GM19438 (cell line): ENCODE measurements around the gene OR4K1.
"Not testable (repeated sequence)": the region's sequence is repeated elsewhere in the genome, so short reads cannot be mapped to it uniquely, and the experiment has no call there.

Source experiments
- ATAC-seq: cut with Tn5 transposase; IDR thresholded peaks from one replicate; pipeline ENCODE4 v1.9.1; 2021; ENCODE audit warnings: low read depth; ENCODE audit not compliant: unreplicated experiment

The OR4K1 gene

DNA sequence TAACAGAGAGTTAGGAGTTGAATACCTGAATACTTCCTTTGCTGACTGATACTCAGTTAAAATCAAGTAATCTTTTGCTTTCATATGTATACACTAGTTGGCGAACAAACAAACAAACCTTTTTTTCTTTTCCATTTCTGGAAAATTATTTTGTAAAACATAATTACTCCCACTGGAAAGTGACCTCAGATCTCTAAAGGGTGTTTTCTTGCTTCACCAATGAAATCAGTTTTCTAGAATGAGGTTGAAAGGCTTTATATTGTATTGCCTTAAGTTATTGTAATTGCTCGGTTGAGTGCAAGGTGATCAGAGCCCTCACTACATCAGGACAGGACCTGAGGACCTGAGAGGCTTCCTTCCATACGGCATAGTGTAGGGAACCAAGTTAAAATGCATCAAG is at the start of gene OR4K1:
TSS of gene OR4K1 (plus strand) at position 301 of the 400 bp plus-strand sequence. CDS start 4,750 bp downstream, outside the sequence.
- ATAC-seq, result no peak

- no peak for ATAC-seq
These were observed 35.4 kb upstream of the OR4K1 start for GRCh38 chr14:19895282-19895681.

GRCh38 chr14:19900999-19901398 is 29.7 kb upstream of the OR4K1 start:
- no peak for ATAC-seq

GRCh38 chr14:19902409-19902808 is 28.3 kb upstream of the OR4K1 start:
- ATAC-seq, result no peak

DNA sequence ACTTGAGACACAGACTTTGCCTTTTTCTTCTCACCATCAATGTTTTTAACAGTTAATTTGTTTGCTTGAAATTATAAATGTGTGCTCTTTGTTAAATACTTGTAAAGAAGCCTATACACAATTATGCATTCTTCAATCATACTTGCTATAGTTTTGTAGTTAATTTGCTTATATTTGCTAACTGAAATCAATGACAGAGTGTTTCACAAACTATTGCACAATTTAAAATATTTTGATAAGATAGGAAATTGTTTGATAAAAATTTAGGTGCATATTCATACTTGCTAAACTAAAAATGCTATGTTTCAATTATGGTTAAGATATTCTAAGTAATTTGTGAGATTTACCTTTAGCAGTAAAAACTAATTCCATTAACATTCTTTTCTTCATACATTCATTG is 24.1 kb upstream of the OR4K1 start:
- ATAC-seq, result no peak

DNA sequence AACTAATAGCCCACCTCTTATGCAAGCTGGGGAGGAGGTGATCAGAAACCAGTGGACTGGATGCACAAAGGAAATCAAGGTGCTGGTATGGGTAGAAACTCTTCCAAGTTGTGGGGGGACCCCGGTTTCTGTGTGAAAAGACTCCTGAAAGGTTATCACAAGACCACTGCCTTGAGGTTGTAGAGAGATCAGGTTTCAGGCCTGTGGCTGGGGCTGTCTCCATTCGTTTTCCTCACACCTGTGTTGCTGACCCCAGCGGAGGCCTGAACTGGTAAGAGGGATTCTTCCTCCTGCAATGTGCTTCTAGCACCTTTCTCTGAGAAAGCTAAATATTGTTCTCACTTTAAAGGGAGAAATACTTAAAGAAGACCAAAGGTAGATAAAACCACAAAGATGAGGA is 19.6 kb upstream of the OR4K1 start:
- ATAC-seq, result no peak

GRCh38 chr14:19917243-19917642 is 13.5 kb upstream of the OR4K1 start:
- no peak for ATAC-seq

DNA sequence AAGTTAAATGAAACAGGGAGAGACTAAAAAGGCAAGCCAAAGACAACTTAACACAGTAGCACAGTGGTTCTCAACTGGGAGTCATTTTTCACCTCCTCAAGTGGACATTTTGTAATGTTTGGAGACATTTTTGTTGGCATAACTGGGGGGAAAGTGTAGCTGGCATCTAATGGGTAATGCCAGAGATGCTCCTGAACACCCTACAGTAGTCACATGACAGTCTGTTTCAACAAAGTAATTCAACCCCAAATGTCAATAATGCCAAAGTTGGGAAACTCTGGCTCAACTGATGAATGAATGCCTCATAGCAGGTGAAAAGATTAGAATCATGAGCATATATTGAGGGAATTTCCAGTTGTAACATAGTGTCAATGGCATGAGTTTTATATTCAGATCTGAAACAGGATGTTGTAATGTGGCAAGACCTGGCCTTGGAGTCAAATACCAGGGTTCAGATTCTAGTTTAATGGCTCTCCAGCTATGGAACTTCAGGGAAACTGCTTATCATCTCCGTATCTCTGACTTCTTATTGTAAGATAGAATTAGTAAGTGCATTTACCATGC is 12.7 kb upstream of the OR4K1 start:
- ATAC-seq, result no peak

DNA sequence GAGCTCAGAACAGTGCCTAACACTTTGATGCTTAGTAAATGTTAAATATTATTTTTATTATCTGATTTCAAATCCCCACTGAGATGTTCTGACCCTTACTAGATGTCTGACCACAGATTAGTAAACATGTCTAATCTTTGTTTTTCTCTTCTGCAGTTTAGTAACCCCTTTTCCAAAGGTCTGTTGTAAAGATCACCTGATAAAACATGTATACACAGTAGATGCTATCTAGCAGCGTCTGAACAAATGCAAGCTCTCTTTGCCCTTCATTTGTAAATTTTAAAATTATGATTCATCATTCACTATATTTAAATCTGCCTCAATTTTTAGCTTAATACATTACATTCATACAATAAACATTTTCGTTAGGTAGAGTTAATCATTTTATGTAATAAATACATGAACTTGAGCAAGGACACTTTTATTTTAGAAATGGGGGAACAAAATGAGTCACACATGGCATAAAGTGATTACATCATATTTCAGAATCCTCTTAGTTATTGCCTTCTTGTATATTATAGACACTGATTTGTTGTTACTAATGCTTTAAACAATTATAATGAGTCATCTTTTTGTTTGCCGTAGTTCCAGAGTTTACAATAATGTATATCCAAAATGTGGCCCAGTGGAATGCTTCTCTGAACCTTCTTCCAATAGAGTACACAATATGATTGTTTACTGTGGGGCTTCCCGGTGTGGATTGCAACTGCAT is 12.0 kb upstream of the OR4K1 start:
- no peak for ATAC-seq

DNA sequence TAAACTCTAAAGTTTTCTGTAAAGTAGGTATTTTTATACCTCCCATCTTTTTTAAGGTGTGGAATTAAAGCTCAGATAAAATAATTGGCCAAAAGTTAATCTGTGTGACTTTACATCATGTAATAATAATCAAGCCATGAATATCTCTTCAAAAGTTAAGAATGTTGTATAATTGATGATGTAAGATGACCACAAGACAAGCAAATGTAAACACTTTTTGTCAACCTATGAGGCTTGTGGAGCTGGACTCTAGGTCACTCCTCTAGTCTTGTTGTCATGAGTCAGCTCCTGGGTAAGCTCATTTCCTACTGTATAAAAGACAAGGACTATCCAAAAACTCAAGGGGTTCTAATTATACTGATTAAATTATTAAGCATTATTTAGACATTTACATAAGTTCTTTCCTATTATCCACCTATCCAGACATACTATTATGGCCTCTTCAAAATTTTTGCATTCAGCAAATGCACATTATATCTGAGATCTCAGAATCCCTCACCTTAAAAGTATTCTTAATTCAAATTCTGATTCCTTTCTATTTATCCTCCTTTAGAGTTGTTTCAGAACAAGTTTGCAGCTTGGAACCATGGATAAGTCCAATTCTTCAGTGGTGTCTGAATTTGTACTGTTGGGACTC is 10.6 kb upstream of the OR4K1 start, which contains the start of gene OR4K5:
TSS of gene OR4K5 (plus strand) at position 587 of the 637 bp plus-strand sequence. CDS start at position 587, 0 bp downstream.
- ATAC-seq, result no peak

- no peak for ATAC-seq
These were observed 11.0 kb downstream of the OR4K1 start for GRCh38 chr14:19941668-19942067.

- no peak for ATAC-seq
These were observed 16.8 kb downstream of the OR4K1 start for GRCh38 chr14:19947413-19948090.

DNA sequence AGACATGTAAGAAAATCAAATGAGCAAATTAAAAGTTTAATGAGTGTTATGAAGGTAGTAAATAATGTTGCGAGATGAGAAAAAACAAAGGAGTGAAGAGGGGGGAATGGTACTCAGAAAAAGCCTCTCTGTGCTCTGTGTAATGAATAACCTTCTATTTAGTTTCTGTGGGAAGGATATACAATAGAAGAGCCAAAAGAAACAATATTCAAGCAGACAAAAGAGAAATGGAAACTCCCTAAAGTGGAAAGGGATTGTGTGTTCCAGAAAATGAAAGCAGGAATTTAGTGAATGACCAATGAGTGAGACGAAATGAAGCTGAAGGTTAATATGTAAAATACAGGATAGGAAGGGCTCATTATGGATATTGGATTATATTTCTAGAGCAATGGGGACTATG is 18.5 kb downstream of the OR4K1 start:
- no peak for ATAC-seq

DNA sequence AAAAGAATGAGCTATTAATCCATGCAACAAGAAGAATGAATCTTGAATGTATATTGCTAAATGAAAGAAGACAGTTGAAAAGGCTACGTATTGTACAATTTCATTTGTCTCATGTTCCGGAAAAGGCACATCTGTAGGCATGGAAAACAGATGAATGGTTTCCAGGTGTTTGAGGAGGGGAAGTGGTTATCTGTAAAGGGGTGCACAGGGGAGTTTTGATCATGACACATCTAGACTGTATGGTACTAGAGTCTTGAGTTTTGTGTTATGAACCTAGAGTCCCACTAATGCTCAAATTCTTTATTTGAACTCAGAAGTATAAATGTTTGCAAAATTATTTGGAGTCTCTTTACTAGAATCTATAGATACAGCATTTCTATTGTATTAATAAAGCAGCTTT is 39.0 kb downstream of the OR4K1 start:
- not testable (repeated sequence) for ATAC-seq

DNA sequence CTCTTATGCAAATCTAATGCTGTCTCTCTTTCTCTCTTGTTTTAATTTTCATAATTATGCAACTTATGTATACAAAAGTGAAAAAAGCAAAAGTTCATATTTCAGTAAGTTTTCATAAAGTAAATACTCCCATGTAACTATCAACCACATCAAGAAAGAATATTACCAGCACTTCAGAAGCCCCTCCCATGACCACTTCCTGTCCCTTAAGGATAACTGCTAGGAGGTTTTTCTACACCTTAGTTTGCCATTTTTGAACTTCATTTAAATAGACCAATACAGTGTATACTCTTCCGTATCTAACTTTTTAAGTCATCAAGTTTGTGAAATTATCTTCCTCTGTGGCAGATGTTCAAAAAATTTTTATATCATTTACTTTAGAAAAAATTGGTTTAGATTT is 44.1 kb downstream of the OR4K1 start:
- ATAC-seq, result no peak

GRCh38 chr14:19975291-19975690 is 44.6 kb downstream of the OR4K1 start, which contains the start of gene OR4K15:
OR4K15 (plus strand) TSS chr14:19975591; CDS start chr14:19975591, 0 bp downstream.
- no peak for ATAC-seq
